Ishikawa (cell line): Measurements from ENCODE around the gene AGAP1.

Source experiments
- CEBPB ChIP-seq: IDR thresholded peaks from 2 replicates; pipeline ENCODE4 v1.6.1; 2012
- REST ChIP-seq: IDR thresholded peaks from 2 replicates; pipeline ENCODE4 v1.6.1; 2012; ENCODE audit warnings: low read depth, mild to moderate bottlenecking
- TCF12 ChIP-seq: IDR thresholded peaks from 2 replicates; pipeline ENCODE4 v1.6.1; 2012; ENCODE audit warnings: low read depth

GRCh38 chr2:236040600-236041328 is 546.9 kb downstream of the AGAP1 start:
- TF ChIP-seq CEBPB (no peak), REST (no peak), TCF12 (no peak)
